Right forelimb (tissue), 1 donor: Measurements from ENCODE around the gene ADAMTS14.

Experiments
- DNase-seq: peaks from one replicate; pipeline ENCODE4 v3.0.0-alpha.2; 2018

The ADAMTS14 gene

DNA sequence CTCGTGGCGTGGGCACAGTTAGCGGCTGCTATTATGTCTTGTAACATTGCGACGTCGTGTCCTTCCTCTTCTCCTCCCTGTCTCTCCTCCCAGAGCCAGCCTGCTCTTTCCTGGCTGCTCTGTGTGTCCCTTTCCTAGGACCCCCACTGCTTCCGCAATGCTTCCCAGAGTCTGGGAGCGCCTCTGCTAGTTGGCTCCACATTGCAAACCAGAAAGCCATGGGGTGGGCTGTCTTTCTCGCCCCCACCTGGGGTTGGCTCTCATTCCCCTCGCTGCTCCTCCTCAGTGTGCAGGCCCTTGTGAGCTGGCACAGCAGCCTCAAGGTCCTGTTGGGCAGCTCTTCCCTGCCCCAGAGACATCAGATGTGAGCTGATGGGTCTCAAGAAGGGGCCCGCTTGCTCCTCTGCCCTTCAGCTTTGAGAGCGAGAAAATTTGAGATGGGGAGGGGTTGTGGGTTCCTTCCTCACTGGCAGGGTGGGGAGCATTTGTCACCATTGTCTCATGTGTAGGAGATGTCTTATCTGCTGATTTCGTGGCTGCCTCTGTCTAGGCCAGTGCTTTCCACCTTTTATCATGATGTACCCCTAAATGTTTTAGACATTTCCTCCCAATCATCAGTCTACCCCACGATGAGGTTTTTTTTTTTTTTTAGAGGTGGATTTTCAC, 3.3 kb downstream of the ADAMTS14 start:
- DNase-seq: no peak

DNA sequence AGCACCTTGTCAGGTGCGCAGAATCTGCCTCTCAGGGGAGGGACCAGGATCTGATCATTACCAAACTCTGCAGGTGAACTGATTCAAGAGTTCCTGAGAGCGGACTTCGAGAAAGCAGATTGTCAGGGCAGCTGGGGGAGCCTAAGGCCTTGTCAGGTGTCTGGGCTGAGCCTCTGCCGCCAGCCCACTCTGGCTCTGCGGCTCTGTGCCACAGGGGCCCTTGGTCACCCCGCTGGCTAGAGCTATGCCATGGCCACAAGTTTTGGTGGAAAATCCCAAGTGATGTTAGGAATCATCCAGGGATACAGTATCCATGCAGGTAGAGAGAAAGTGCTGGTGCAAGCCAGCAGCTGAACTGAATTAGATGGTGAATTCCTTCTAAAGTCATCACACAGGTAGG, 4.2 kb downstream of the ADAMTS14 start:
- no peak for DNase-seq

DNA sequence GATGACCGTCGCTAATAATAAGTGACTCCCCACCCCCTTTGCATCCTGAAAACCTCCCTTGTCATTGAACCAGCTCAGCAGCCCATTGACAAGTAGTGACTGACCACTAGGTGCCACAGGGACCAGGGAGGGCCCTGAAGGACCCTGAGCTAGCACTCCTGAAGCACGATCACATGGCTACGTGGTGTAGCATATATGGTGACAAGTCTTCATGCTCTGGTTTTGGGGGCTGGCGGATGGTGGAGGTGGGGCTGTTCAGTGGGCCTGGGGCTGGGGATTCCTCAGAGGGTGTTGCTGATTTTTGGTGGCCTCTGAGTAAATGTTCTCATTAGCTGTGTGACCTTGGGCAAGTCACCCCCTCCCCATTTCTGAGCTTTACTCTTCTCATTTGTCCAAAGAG, 4.7 kb downstream of the ADAMTS14 start:
- no peak for DNase-seq

DNA sequence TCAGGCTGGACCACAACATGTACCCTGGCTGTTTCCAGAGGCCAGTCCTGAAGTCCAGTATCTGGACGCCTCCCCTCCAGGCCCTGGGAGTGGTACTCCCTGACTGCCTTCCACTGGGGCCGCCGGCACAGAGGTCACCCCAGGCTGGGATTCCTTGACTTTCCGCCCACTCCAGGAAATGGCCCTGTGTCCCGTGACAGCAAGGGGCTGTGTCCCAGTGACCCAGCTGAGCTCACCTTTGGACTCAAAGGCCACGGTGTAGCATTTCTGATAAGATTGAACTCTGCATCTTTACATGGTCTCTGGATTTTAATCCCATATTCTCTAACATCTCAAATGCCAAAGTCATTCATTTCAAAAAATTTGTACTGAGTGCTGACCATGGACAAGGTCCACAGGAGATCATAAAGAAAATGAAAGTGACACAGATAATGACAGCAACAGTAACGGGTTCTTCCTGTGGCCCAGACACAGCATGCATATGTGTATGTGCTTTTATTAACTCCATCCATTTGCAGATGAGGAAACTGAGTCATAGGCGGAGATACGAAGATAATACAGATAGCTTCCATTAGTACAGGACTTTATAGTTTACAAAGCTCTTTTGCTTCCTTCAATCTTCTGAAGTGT, 5.4 kb downstream of the ADAMTS14 start:
- DNase-seq: no peak

GRCh38 chr10:70678250-70678635, 5.9 kb downstream of the ADAMTS14 start:
- DNase-seq: no peak

GRCh38 chr10:70678757-70679489, 6.6 kb downstream of the ADAMTS14 start:
- no peak for DNase-seq

GRCh38 chr10:70679498-70679897, 7.2 kb downstream of the ADAMTS14 start:
- peak; percentile 82 for DNase-seq

GRCh38 chr10:70680899-70681730, 8.8 kb downstream of the ADAMTS14 start:
- no peak for DNase-seq

- DNase-seq: no peak
Measured at GRCh38 chr10:70681731-70682005, 9.4 kb downstream of the ADAMTS14 start.

DNA sequence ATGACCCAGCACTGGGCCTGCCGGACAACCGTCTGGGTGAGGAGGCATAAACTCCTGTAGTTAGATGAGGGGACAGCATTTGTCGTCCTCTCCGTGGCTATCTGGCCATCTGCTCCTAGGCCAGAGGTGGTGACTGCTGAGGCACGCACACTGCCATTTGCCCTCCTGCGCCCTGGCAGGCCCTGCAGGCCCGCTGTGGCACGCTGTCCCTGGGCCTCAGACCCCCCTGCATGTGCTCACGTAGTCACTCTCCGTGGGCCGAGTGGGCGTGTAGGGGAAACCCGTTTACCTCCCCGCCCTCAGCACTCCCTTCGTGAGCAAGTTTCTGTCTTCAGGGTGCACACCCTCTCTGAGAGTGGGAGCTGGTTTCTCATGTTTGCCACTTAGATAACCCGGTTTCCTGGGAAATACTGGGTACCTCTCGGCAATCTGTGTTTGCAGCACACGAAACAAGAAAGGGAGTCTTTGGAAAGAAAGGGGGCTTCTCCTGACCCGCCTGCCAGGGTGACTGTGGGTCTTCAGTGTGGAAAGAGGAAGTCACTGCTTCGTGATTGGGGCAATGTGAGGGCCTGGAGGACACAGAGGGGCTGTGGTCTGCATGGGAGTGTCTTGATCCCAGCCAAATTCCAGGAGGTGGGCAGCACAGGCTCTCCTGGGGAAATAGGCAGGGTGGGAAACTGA, 10.8 kb downstream of the ADAMTS14 start:
- DNase-seq: no peak

DNA sequence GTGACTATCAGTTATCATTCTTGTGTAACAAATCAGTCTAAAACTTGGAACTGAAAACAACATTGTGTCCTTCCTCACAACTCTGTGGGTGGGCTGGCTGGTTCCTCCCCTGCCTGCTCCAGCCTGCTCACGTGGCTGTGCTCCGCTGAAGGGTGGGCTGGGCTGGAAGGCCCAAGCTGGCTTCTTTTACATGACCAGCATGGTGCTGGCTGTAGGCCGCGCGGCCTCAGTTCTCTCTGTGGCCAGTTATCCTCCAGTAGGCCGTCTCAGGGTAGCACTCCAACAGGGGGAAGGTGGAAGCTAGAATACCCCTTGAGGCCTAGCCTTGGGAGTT, 11.3 kb downstream of the ADAMTS14 start:
- no peak for DNase-seq

GRCh38 chr10:70683940-70684339, 11.6 kb downstream of the ADAMTS14 start:
- no peak for DNase-seq

GRCh38 chr10:70684374-70684773, 12.1 kb downstream of the ADAMTS14 start:
- no peak for DNase-seq

GRCh38 chr10:70684839-70685454, 12.6 kb downstream of the ADAMTS14 start:
- no peak for DNase-seq

DNA sequence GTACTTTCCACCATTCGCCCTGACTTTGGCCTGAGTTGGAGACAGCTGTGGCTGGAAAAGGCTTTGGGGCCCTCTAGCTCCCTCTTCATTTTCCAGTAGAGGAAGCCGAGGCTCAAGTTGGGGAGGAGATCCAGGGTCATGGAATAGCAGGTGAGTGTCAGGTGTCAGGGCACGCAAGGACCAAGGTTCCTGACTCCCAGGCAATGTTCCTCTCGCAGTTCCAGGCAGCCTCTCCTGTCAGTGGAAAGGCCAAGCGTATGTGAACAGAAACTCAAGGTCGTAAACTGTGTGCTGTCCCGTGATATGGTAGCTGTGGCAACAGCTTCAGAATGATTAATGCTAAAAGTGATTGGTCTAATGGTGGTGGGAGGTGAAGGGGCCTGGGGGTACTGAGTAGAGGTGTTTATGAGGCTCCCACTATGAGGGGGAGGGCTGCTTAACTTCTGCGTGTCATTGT, 13.2 kb downstream of the ADAMTS14 start:
- no peak for DNase-seq

DNA sequence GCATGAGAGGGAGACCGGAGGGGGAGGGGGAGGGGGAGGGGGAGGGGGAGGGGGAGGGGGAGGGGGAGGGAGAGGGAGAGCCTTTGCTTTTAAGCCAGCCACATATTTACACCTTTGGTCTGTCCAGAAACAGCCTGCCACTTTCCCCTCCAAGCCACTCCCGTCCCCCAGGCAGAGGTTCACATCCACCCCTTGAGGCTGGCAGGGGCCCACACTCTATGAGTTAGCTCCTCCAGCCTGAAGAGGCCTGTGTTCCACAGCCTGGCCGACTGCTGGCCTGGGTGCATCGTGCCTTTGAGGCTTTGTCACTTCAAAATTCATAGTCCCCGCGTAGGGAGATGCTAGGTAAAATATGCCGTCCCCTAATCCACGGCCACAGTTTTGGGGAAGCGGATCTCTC, 16.5 kb downstream of the ADAMTS14 start:
- DNase-seq: no peak

GRCh38 chr10:70689661-70690060, 17.4 kb downstream of the ADAMTS14 start:
- DNase-seq: no peak

GRCh38 chr10:70690589-70690988, 18.3 kb downstream of the ADAMTS14 start:
- DNase-seq: no peak

GRCh38 chr10:70691611-70692010, 19.3 kb downstream of the ADAMTS14 start:
- DNase-seq: no peak

DNA sequence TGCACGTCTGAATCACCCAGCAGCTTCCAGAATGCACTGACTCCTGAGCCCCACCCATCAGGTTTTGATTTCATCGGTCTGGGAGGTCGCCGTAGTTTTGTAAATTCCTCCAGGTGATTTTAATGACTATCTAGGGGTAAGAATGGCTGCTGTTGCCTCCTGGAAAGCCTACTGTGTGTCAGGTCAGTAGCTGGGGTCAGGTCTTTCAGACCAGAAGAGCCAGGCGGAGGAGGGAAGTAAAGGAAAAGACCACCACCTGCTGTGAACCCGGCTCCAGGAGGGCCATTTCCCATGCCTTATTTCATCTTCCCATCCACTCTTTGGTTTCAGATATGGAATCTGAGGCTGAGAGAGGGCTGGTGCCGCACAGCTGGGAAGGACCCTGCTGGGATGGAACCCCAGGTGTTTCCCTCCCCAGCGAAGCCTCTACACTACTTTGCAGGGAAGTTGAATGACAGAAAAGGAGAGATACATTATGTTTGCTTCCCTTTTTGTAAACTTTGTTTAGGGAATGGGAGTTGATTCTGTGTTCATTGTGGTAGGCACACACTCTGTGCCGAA, 19.8 kb downstream of the ADAMTS14 start:
- no peak for DNase-seq

- peak; percentile 81 for DNase-seq
Measured at GRCh38 chr10:70693619-70694335, 21.5 kb downstream of the ADAMTS14 start.
